Dermis lymphatic vessel endothelial cell (primary cell): ENCODE measurements around the gene ITGA11. TPM values are rescaled to one million over a fixed set of nuclear protein-coding genes. Genes with fewer than 3 reads are reported as not detected.

ENCODE experiments used
- total RNA-seq: library from RNA; depleted of rRNA; stranded (reverse); fragments of >200 nt; gene quantifications from 2 replicates; pipeline ENCODE4 v1.2.1, GENCODE V29; 2014

Gene ITGA11
- total RNA-seq, result 9.8 and 13.9 TPM in 2 replicates

GRCh38 chr15:68431792-68432401 lies at the start of gene ITGA11:
ITGA11 (minus strand) TSS chr15:68432163; CDS start chr15:68432066, 97 bp downstream.

GRCh38 chr15:68277603-68278344 lies 154.2 kb downstream of the ITGA11 start, which contains the start of gene FEM1B:
FEM1B (plus strand) TSS chr15:68277745; CDS start chr15:68278418, 673 bp downstream.

Other genes with a start within 250 kb of the ITGA11 start
- gene CALML4, start 226.8 kb downstream of the ITGA11 start, total RNA-seq, result 0.98 and 1.4 TPM in 2 replicates
- 6.1 and 9.9 TPM in 2 replicates for gene CLN6, start 202.4 kb downstream of the ITGA11 start, total RNA-seq
- 39.1 and 48.4 TPM in 2 replicates for gene FEM1B, start 154.4 kb downstream of the ITGA11 start, total RNA-seq
- gene CORO2B, start 146.8 kb upstream of the ITGA11 start, total RNA-seq, result 0.69 and 0.98 TPM in 2 replicates